GM12878 (cell line): ENCODE measurements around the gene CDH4. TPM values are rescaled to one million over a fixed set of nuclear protein-coding genes. Genes with fewer than 3 reads are reported as not detected.

Experiments
- ATAC-seq: fragments of 200-7000 bp; cut with Tn5 transposase; 3 replicates; pipeline ENCODE4 v1.9.1; 2020; ENCODE audit warnings: mild to moderate bottlenecking, moderate library complexity
- BruUV-seq: library from RNA; stranded (reverse); fragments of 400-500 nt; replicated peaks from 2 replicates; lab custom pipeline; 2021; lab: Mats Ljungman, UMichigan
- CTCF ChIA-PET: fragments of 300-600 bp; sonication (Branson Sonifier 250); formaldehyde crosslinking; extraction: SDS; loops from one replicate; lab custom pipeline; 2021; ENCODE audit warnings: inconsistent platforms; lab: Yijun Ruan, JAX
- POLR2A ChIA-PET: fragments of 350-600 bp; formaldehyde crosslinking; extraction: SDS; loops from one replicate; lab custom pipeline; 2021; ENCODE audit warnings: inconsistent platforms; lab: Charles Lee
- RAD21 ChIA-PET: fragments of 300-600 bp; sonication (Branson Sonifier 250); formaldehyde crosslinking; loops from one replicate; lab custom pipeline; 2023; ENCODE audit warnings: antibody characterized with exemption; ENCODE audit not compliant: unreplicated experiment; lab: Charles Lee
- SMC1A ChIA-PET: fragments of 300-600 bp; sonication (Branson Sonifier 250); formaldehyde crosslinking; loops from one replicate; lab custom pipeline; 2023; ENCODE audit not compliant: unreplicated experiment, uncharacterized antibody; lab: Charles Lee
- DNase-seq: peaks from one replicate; pipeline ENCODE4 v3.0.0-alpha.2; 2011; ENCODE audit warnings: low read depth, low spot score
- FAIRE-seq: peaks from 3 replicates; lab custom pipeline; 2011; peaks lifted over from hg19 to GRCh38; lab: Jason Lieb, UNC
- H2AFZ ChIP-seq: 2 replicates; pipeline ENCODE4 v1.6.0; 2011; ENCODE audit warnings: low read depth, low read length, control low read depth; ENCODE audit not compliant: control insufficient read depth
- H3K27ac ChIP-seq: 2 replicates; pipeline ENCODE4 v1.5.1; 2011; ENCODE audit warnings: control low read depth; ENCODE audit not compliant: control insufficient read depth, insufficient read depth
- H3K27me3 ChIP-seq, 2 experiments: replicated peaks in 1 of 2; 2 replicates each; pipeline versions ENCODE4 v1.6.0 to v1.6.1; 2011; ENCODE audit warnings: low read length in 1 of 2; ENCODE audit not compliant: control insufficient read depth in 2 of 2, insufficient read depth in 2 of 2
- H3K36me3 ChIP-seq, 2 experiments: 2 replicates each; pipeline ENCODE4 v1.5.1; 2011; ENCODE audit warnings: low read length in 1 of 2; ENCODE audit not compliant: control insufficient read depth in 2 of 2, insufficient read depth in 2 of 2
- H3K4me1 ChIP-seq: 2 replicates; pipeline ENCODE4 v1.6.1; 2011; ENCODE audit warnings: mild to moderate bottlenecking, low read length, moderate library complexity, mixed read lengths; ENCODE audit not compliant: control insufficient read depth, insufficient read depth
- H3K4me2 ChIP-seq: 2 replicates; pipeline ENCODE4 v1.6.0; 2011; ENCODE audit warnings: control low read depth; ENCODE audit not compliant: control insufficient read depth, insufficient read depth
- H3K4me3 ChIP-seq: fragments of 200-600 bp; sonication (generic); 2 replicates; pipeline ENCODE4 v1.5.1; 2016
- H3K79me2 ChIP-seq: 2 replicates; pipeline ENCODE4 v1.6.0; 2011; ENCODE audit warnings: low read length; ENCODE audit not compliant: control insufficient read depth, insufficient read depth
- H3K9ac ChIP-seq: 2 replicates; pipeline ENCODE4 v1.8.0; 2011; ENCODE audit warnings: low read length, control low read depth, mixed read lengths; ENCODE audit not compliant: control insufficient read depth, insufficient read depth
- H3K9me3 ChIP-seq: replicated peaks from 3 replicates; pipeline ENCODE4 v1.5.1; 2011; ENCODE audit warnings: mild to moderate bottlenecking, low read length; ENCODE audit not compliant: control insufficient read depth, insufficient read depth
- H4K20me1 ChIP-seq: 2 replicates; pipeline ENCODE4 v1.6.0; 2011; ENCODE audit not compliant: control insufficient read depth, insufficient read depth
- ATF7 ChIP-seq: fragments of 450-650 bp; IDR thresholded peaks from 2 replicates; pipeline ENCODE4 v1.6.1; 2016; ENCODE audit warnings: low read depth, mild to moderate bottlenecking
- ELK1 ChIP-seq: IDR thresholded peaks from 2 replicates; pipeline ENCODE4 v1.6.1; 2012; ENCODE audit warnings: low read depth, low read length, improper control_type of control experiment
- HDGF ChIP-seq: fragments of 450-650 bp; IDR thresholded peaks from 2 replicates; pipeline ENCODE4 v1.6.1; 2016; ENCODE audit warnings: antibody characterized with exemption
- IRF5 ChIP-seq: fragments of 450-650 bp; IDR thresholded peaks from 2 replicates; pipeline ENCODE4 v1.6.1; 2017; ENCODE audit warnings: borderline replicate concordance
- NR2F1 ChIP-seq: fragments of 450-650 bp; conservative IDR thresholded peaks from 2 replicates; pipeline ENCODE4 v1.6.1; 2017; ENCODE audit warnings: mild to moderate bottlenecking
- RB1 ChIP-seq: fragments of 450-650 bp; formaldehyde crosslinking; IDR thresholded peaks from 2 replicates; pipeline ENCODE4 v1.6.1; 2017; ENCODE audit warnings: mild to moderate bottlenecking, borderline replicate concordance
- SIN3A ChIP-seq: IDR thresholded peaks from 2 replicates; pipeline ENCODE4 v1.6.1; 2012; ENCODE audit warnings: low read depth, low read length, improper control_type of control experiment
- ZNF592 ChIP-seq: fragments of 450-650 bp; IDR thresholded peaks from 2 replicates; pipeline ENCODE4 v1.6.1; 2017; ENCODE audit warnings: mild to moderate bottlenecking, moderate library complexity
- WGBS: methylation state at CpG from one replicate; pipeline ENCODE4 v1.1.6; 2016; ENCODE audit warnings: low lambda C conversion rate; ENCODE audit not compliant: insufficient replicate concordance, insufficient coverage; ENCODE audit errors: missing lambda C conversion rate; 5-methylcytosine and 5-hydroxymethylcytosine counted together
- in situ Hi-C: fragments of 300-500 bp; cut with MboI; formaldehyde crosslinking; loops from 9 replicates; pipeline ENCODE4 v1.14.3; 2018; ENCODE audit warnings: mixed read lengths
- intact Hi-C: fragments of 100-400 bp; cut with micrococcal nuclease; formaldehyde crosslinking; loops from one replicate; pipeline ENCODE4 v1.14.2; 2022; ENCODE audit not compliant: unreplicated experiment
- polyA plus RNA-seq, 11 experiments: library from polyadenylated mRNA; depleted of rRNA in 4 of 11; unstranded in 6 of 11; stranded (reverse) in 5 of 11; fragments of >200 nt; fragmentation: Nextera tagmentation in 4 of 11; fragmentation: Illumina TruSeq in 1 of 11; extraction: Ambion mirVana in 4 of 11; extraction: Trizol in 1 of 11; gene quantifications; 1 replicate in 1 of 11; 2 replicates in 10 of 11; pipeline versions ENCODE4 v1.2.1 to v1.2.3, GENCODE V29; 2011 to 2016; ENCODE audit warnings: inconsistent platforms in 2 of 11, missing spikeins in 2 of 11, low read depth in 1 of 11
- total RNA-seq, 4 experiments: library from RNA; depleted of rRNA in 3 of 4; stranded (reverse); fragments of >200 nt in 3 of 4; fragmentation: Illumina TruSeq in 1 of 4; extraction: Trizol in 1 of 4; gene quantifications; 2 replicates each; pipeline versions ENCODE4 v1.2.1 to v1.2.3, GENCODE V29; 2013 to 2021

CDH4 gene
- total and polyA plus RNA-seq, 10 of the 15 experiments (the other 5 are each of a cell fraction or from before 2014, with no cell fraction given), result not detected

DNA sequence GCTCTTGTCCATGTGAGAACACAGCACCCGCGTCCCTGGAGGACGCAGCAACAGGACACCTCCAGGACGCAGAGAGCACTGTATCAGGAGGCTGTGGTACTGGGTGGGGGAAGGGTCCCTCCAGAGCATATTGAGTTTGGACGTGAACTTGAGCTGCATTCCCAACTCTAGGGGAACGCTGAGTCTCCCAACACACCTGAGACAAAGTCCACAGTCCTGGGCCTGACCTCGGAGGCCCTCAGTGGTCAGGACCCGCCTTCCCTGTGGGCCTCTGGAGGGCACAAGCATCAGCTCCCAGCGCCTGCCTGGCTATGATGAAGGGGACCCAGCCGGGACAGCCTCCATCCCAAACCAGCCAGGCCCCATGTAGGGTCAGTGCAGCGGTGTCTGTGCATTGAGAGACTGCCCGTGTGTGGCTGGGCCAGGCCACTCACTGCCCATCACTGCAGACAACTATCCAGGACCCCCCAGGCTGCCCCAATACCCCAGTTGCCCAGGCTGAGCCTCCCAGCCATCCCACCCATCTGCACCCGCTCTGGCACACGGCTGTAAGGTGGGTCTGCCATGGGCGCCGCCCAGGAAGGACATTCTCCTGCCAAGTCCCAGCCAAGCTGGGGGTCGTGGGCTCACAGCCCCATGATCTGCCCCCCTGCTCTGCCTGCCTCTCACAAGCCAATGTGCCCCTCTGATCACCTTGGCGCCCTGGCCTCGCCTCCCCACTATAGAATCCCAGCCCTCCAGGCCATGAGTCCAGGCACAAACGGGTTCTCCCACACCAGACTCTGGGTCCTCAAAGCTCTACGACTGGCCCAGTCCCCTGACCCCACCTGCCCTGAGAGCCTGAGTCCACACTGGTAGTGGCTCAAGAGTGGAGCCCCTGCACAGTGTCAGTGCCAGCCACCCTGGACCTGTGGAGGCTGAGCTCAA is 697.9 kb downstream of the CDH4 start:
- CTCF ChIA-PET, result no interaction called here
- H3K4me3 ChIP-seq, result no peak overlapping the region
- in situ Hi-C loops, result no loop called here
- no peak for DNase-seq
- SMC1A ChIA-PET, result no interaction called here
- no peak overlapping the region for H3K9ac ChIP-seq
- no peak for ATAC-seq
- BruUV-seq, result no TSS peak
- no peaks in the 10 kb centered on the region for H3K36me3 ChIP-seq
- FAIRE-seq, result no peak
- intact Hi-C loops, result no loop called here
- no peaks in the 10 kb centered on the region for H3K9me3 ChIP-seq
- TF ChIP-seq HDGF (no peak), RB1 (no peak), NR2F1 (no peak), ZNF592 (no peak), IRF5 (no peak), ATF7 (no peak), SIN3A (no peak), ELK1 (no peak)
- RAD21 ChIA-PET, result no interaction called here
- H2AFZ ChIP-seq, result no peak overlapping the region
- no peak overlapping the region for H3K27ac ChIP-seq
- H3K27me3 ChIP-seq, result no peaks in the 10 kb centered on the region
- H3K4me1 ChIP-seq, result no peaks in the 10 kb centered on the region
- H3K4me2 ChIP-seq, result no peak overlapping the region
- POLR2A ChIA-PET, result no interaction called here
- H4K20me1 ChIP-seq, result no peaks in the 10 kb centered on the region
- H3K79me2 ChIP-seq, result no peaks in the 10 kb centered on the region
- 53% methylated on average over 20 of the region's 21 CpGs for WGBS
